Measurements from ENCODE around the gene PSORS1C2. TPM values are rescaled to one million over a fixed set of nuclear protein-coding genes. Genes with fewer than 3 reads are reported as not detected.
"Not testable (repeated sequence)": the region's sequence is repeated elsewhere in the genome, so short reads cannot be mapped to it uniquely, and the experiment has no call there.

The PSORS1C2 gene
- total and polyA plus RNA-seq, 9 donors, result 0.09 to 0.27 (median 0.26) TPM; not detected in 3

- Histone ChIP-seq H3K27me3 (ENCODE audit: control insufficient read depth, insufficient read depth, low read length) (peaks cover 3% of the 10 kb centered on the region), H3K9me3 (replicated peaks; ENCODE audit: control insufficient read depth, low read depth, low read length) (no peaks in the 10 kb centered on the region), H3K4me3 (ENCODE audit: low read length) (no peak overlapping the region), H3K27ac (ENCODE audit: low read length) (peak overlapping the region; percentile 29), H3K4me1 (ENCODE audit: control insufficient read depth, insufficient read depth, low read length) (peaks cover 13% of the 10 kb centered on the region), H3K36me3 (ENCODE audit: control insufficient read depth, insufficient read depth, low read length) (no peaks in the 10 kb centered on the region)
- peak; percentile 61 for DNase-seq
- WGBS (ENCODE audit: insufficient coverage), result 75% methylated on average over 2 of the region's 3 CpGs
Observed at GRCh38 chr6:31175971-31176370, 37.1 kb upstream of the PSORS1C2 start.

- Histone ChIP-seq H3K9me3 (replicated peaks; ENCODE audit: control insufficient read depth, low read depth, low read length) (no peaks in the 10 kb centered on the region), H3K36me3 (ENCODE audit: control insufficient read depth, insufficient read depth, low read length) (no peaks in the 10 kb centered on the region), H3K27me3 (ENCODE audit: control insufficient read depth, insufficient read depth, low read length) (peaks cover 10% of the 10 kb centered on the region), H3K4me1 (ENCODE audit: control insufficient read depth, insufficient read depth, low read length) (peaks cover 13% of the 10 kb centered on the region), H3K4me3 (ENCODE audit: low read length) (no peak overlapping the region), H3K27ac (ENCODE audit: low read length) (no peak overlapping the region)
- 88% methylated on average over 3 of the region's 5 CpGs for WGBS (ENCODE audit: insufficient coverage)
- DNase-seq, result no peak
Observed at GRCh38 chr6:31174378-31174777, 35.5 kb upstream of the PSORS1C2 start.

GRCh38 chr6:31173406-31173805 lies 34.5 kb upstream of the PSORS1C2 start:
- peaks cover 10% of the 10 kb centered on the region for H3K27me3 ChIP-seq (ENCODE audit: control insufficient read depth, insufficient read depth, low read length)
- DNase-seq, result no peak
- no peak overlapping the region for H3K27ac ChIP-seq (ENCODE audit: low read length)
- WGBS (ENCODE audit: insufficient coverage), result 72% methylated on average over 3 of the region's 3 CpGs
- no peak overlapping the region for H3K4me3 ChIP-seq (ENCODE audit: low read length)
- H3K36me3 ChIP-seq (ENCODE audit: control insufficient read depth, insufficient read depth, low read length), result no peaks in the 10 kb centered on the region
- H3K9me3 ChIP-seq (replicated peaks; ENCODE audit: control insufficient read depth, low read depth, low read length), result no peaks in the 10 kb centered on the region
- H3K4me1 ChIP-seq (ENCODE audit: control insufficient read depth, insufficient read depth, low read length), result peaks cover 13% of the 10 kb centered on the region

- DNase-seq, result no peak
- no peaks in the 10 kb centered on the region for H3K9me3 ChIP-seq (replicated peaks; ENCODE audit: control insufficient read depth, low read depth, low read length)
- H3K4me1 ChIP-seq (ENCODE audit: control insufficient read depth, insufficient read depth, low read length), result peaks cover 13% of the 10 kb centered on the region
- H3K36me3 ChIP-seq (ENCODE audit: control insufficient read depth, insufficient read depth, low read length), result no peaks in the 10 kb centered on the region
- H3K27ac ChIP-seq (ENCODE audit: low read length), result no peak overlapping the region
- 50% methylated on average over 2 of the region's 5 CpGs for WGBS (ENCODE audit: insufficient coverage)
- no peak overlapping the region for H3K4me3 ChIP-seq (ENCODE audit: low read length)
- peaks cover 10% of the 10 kb centered on the region for H3K27me3 ChIP-seq (ENCODE audit: control insufficient read depth, insufficient read depth, low read length)
Observed at GRCh38 chr6:31172973-31173384, 34.1 kb upstream of the PSORS1C2 start.

GRCh38 chr6:31171931-31172905 lies 33.4 kb upstream of the PSORS1C2 start:
- Histone ChIP-seq H3K9me3 (replicated peaks; ENCODE audit: control insufficient read depth, low read depth, low read length) (no peaks in the 10 kb centered on the region), H3K27ac (ENCODE audit: low read length) (no peak overlapping the region), H3K27me3 (ENCODE audit: control insufficient read depth, insufficient read depth, low read length) (peaks cover 10% of the 10 kb centered on the region), H3K4me3 (ENCODE audit: low read length) (no peak overlapping the region), H3K36me3 (ENCODE audit: control insufficient read depth, insufficient read depth, low read length) (no peaks in the 10 kb centered on the region), H3K4me1 (ENCODE audit: control insufficient read depth, insufficient read depth, low read length) (peaks cover 13% of the 10 kb centered on the region)
- WGBS (ENCODE audit: insufficient coverage), result 35% methylated on average over 12 of the region's 16 CpGs
- DNase-seq, result no peak

GRCh38 chr6:31170987-31171671 lies 32.3 kb upstream of the PSORS1C2 start:
- Histone ChIP-seq H3K4me3 (ENCODE audit: low read length) (no peak overlapping the region), H3K36me3 (ENCODE audit: control insufficient read depth, insufficient read depth, low read length) (no peaks in the 10 kb centered on the region), H3K27ac (ENCODE audit: low read length) (no peak overlapping the region), H3K9me3 (replicated peaks; ENCODE audit: control insufficient read depth, low read depth, low read length) (no peaks in the 10 kb centered on the region), H3K27me3 (ENCODE audit: control insufficient read depth, insufficient read depth, low read length) (peaks cover 10% of the 10 kb centered on the region), H3K4me1 (ENCODE audit: control insufficient read depth, insufficient read depth, low read length) (peaks cover 13% of the 10 kb centered on the region)
- WGBS (ENCODE audit: insufficient coverage), result 71% methylated on average over 7 of the region's 10 CpGs
- DNase-seq, result no peak

GRCh38 chr6:31170600-31170881 lies 31.7 kb upstream of the PSORS1C2 start, which contains the start of gene POU5F1:
TSS of gene POU5F1 (minus strand) at chr6:31170682. CDS start at chr6:31170620, 62 bp downstream.
- WGBS (ENCODE audit: insufficient coverage), result 27% methylated on average over 2 of the region's 9 CpGs
- H3K9me3 ChIP-seq (replicated peaks; ENCODE audit: control insufficient read depth, low read depth, low read length), result no peaks in the 10 kb centered on the region
- peaks cover 10% of the 10 kb centered on the region for H3K27me3 ChIP-seq (ENCODE audit: control insufficient read depth, insufficient read depth, low read length)
- peaks cover 7% of the 10 kb centered on the region for H3K4me1 ChIP-seq (ENCODE audit: control insufficient read depth, insufficient read depth, low read length)
- H3K36me3 ChIP-seq (ENCODE audit: control insufficient read depth, insufficient read depth, low read length), result no peaks in the 10 kb centered on the region
- no peak within 1 kb of the TSS for H3K4me3 ChIP-seq (ENCODE audit: low read length)
- no peak for DNase-seq
- H3K27ac ChIP-seq (ENCODE audit: low read length), result no peak within 1 kb of the TSS

- H3K4me1 ChIP-seq (ENCODE audit: control insufficient read depth, insufficient read depth, low read length); H3K4me3 ChIP-seq (ENCODE audit: low read length); H3K27ac ChIP-seq (ENCODE audit: low read length); DNase-seq; H3K9me3 ChIP-seq (replicated peaks; ENCODE audit: control insufficient read depth, low read depth, low read length); H3K36me3 ChIP-seq (ENCODE audit: control insufficient read depth, insufficient read depth, low read length); H3K27me3 ChIP-seq (ENCODE audit: control insufficient read depth, insufficient read depth, low read length): not testable (repeated sequence)
- 41% methylated on average over 17 of the region's 23 CpGs for WGBS (ENCODE audit: insufficient coverage)
Observed at GRCh38 chr6:31169858-31170599, 31.2 kb upstream of the PSORS1C2 start.

- no peaks in the 10 kb centered on the region for H3K4me1 ChIP-seq (ENCODE audit: control insufficient read depth, insufficient read depth, low read length)
- no peaks in the 10 kb centered on the region for H3K9me3 ChIP-seq (replicated peaks; ENCODE audit: control insufficient read depth, low read depth, low read length)
- WGBS (ENCODE audit: insufficient coverage), result 54% methylated on average over 5 of the region's 10 CpGs
- DNase-seq, result no peak
- H3K36me3 ChIP-seq (ENCODE audit: control insufficient read depth, insufficient read depth, low read length), result no peaks in the 10 kb centered on the region
- H3K27ac ChIP-seq (ENCODE audit: low read length), result no peak overlapping the region
- no peak overlapping the region for H3K4me3 ChIP-seq (ENCODE audit: low read length)
- H3K27me3 ChIP-seq (ENCODE audit: control insufficient read depth, insufficient read depth, low read length), result peaks cover 10% of the 10 kb centered on the region
Observed at GRCh38 chr6:31169123-31169857, 30.4 kb upstream of the PSORS1C2 start.

All from muscle of leg (tissue), 11 donors.